GM18517 (cell line): Measurements from ENCODE around the gene PLA2G15.
"Not testable (repeated sequence)": the region's sequence is repeated elsewhere in the genome, so short reads cannot be mapped to it uniquely, and the experiment has no call there.

Source experiments
- ATAC-seq: cut with Tn5 transposase; IDR thresholded peaks from one replicate; pipeline ENCODE4 v1.9.1; 2021; ENCODE audit warnings: mild to moderate bottlenecking, moderate library complexity; ENCODE audit not compliant: unreplicated experiment

Gene PLA2G15

GRCh38 chr16:68275611-68276191 is 30.5 kb downstream of the PLA2G15 start:
- ATAC-seq, result peak; percentile 70

GRCh38 chr16:68276223-68276622 is 31.1 kb downstream of the PLA2G15 start:
- ATAC-seq, result no peak

- ATAC-seq, result no peak
Measured at GRCh38 chr16:68279726-68280558, 34.8 kb downstream of the PLA2G15 start.

GRCh38 chr16:68281368-68282063 is 36.3 kb downstream of the PLA2G15 start:
- ATAC-seq, result no peak

GRCh38 chr16:68282064-68282452 is 36.9 kb downstream of the PLA2G15 start:
- ATAC-seq, result no peak

- ATAC-seq, result no peak
Measured at GRCh38 chr16:68283346-68283745, 38.2 kb downstream of the PLA2G15 start.

GRCh38 chr16:68283801-68284598 is 38.8 kb downstream of the PLA2G15 start:
- ATAC-seq, result peak; percentile 54

GRCh38 chr16:68284847-68285246 is 39.7 kb downstream of the PLA2G15 start:
- peak; percentile 54 for ATAC-seq

GRCh38 chr16:68285683-68286082 is 40.5 kb downstream of the PLA2G15 start:
- no peak for ATAC-seq

GRCh38 chr16:68286153-68287074 is 41.2 kb downstream of the PLA2G15 start:
- no peak for ATAC-seq

- ATAC-seq, result no peak
Measured at GRCh38 chr16:68287276-68288251, 42.4 kb downstream of the PLA2G15 start.

- no peak for ATAC-seq
Measured at GRCh38 chr16:68288252-68288650, 43.1 kb downstream of the PLA2G15 start.

GRCh38 chr16:68288796-68289195 is 43.6 kb downstream of the PLA2G15 start:
- ATAC-seq, result not testable (repeated sequence)

GRCh38 chr16:68289202-68289601 is 44.0 kb downstream of the PLA2G15 start:
- peak; percentile 4 for ATAC-seq

GRCh38 chr16:68289621-68290329 is 44.6 kb downstream of the PLA2G15 start:
- peak; percentile 70 for ATAC-seq

GRCh38 chr16:68290450-68290849 is 45.3 kb downstream of the PLA2G15 start:
- ATAC-seq, result no peak

GRCh38 chr16:68291227-68291626 is 46.1 kb downstream of the PLA2G15 start:
- no peak for ATAC-seq

- no peak for ATAC-seq
Measured at GRCh38 chr16:68292425-68292824, 47.3 kb downstream of the PLA2G15 start.
